Right lobe of liver (tissue), 6 donors: ENCODE data around the gene TRABD2B. TPM values are rescaled to one million over a fixed set of nuclear protein-coding genes. Genes with fewer than 3 reads are reported as not detected.
A peak's percentile ranks its signal among the peaks of the same experiment; 100 is the strongest.

Experiments used
- ATAC-seq, 4 donors: fragments of 200-7000 bp; cut with Tn5 transposase; one replicate each; pipeline ENCODE4 v1.9.1; 2020; ENCODE audit warnings: mild to moderate bottlenecking in 4 of 4, moderate library complexity in 4 of 4
- DNase-seq, 3 donors: peaks; one replicate each; pipeline ENCODE4 v3.0.0-alpha.2; 2020
- H3K27ac ChIP-seq, 3 donors: fragments of 200-600 bp; one replicate each; pipeline ENCODE4 v1.8.0; 2022
- H3K27me3 ChIP-seq, 2 donors: fragments of 200-600 bp; one replicate each; pipeline ENCODE4 v1.8.0; 2022
- H3K36me3 ChIP-seq, 4 donors: fragments of 200-600 bp; sonication (generic) in 1 of 4; one replicate each; pipeline versions ENCODE4 v1.5.1 to v1.8.0; 2017 to 2022; ENCODE audit warnings: control low read depth in 1 of 4
- H3K4me1 ChIP-seq, 4 donors: fragments of 200-600 bp; sonication (generic) in 1 of 4; one replicate each; pipeline versions ENCODE4 v1.5.1 to v1.8.0; 2017 to 2022; ENCODE audit warnings: control low read depth in 1 of 4
- H3K4me3 ChIP-seq, 3 donors: fragments of 200-600 bp; one replicate each; pipeline ENCODE4 v1.8.0; 2022
- H3K9me3 ChIP-seq, 4 donors: fragments of 200-600 bp; sonication (generic) in 1 of 4; one replicate each; pipeline versions ENCODE4 v1.5.1 to v1.8.0; 2017 to 2022; ENCODE audit warnings: control low read depth in 1 of 4
- CTCF ChIP-seq, 4 donors: fragments of 200-600 bp in 3 of 4; fragments of 450-650 bp in 1 of 4; IDR thresholded peaks; one replicate each; pipeline versions ENCODE4 v1.5.1 to v1.8.0; 2016 to 2022; ENCODE audit warnings: antibody characterized with exemption in 4 of 4, mild to moderate bottlenecking in 2 of 4
- POLR2A ChIP-seq: fragments of 450-650 bp; IDR thresholded peaks from one replicate; pipeline ENCODE4 v1.6.1; 2017; ENCODE audit warnings: antibody characterized with exemption, mild to moderate bottlenecking
- WGBS: methylation state at CpG from one replicate; pipeline ENCODE4 v1.1.6; 2018; ENCODE audit warnings: low coverage, low lambda C conversion rate; ENCODE audit not compliant: insufficient coverage; ENCODE audit errors: missing lambda C conversion rate; 5-methylcytosine and 5-hydroxymethylcytosine counted together
- intact Hi-C, 2 donors: fragments of 100-400 bp; cut with DNase I; formaldehyde crosslinking; loops; one replicate each; pipeline versions ENCODE4 v1.11.2 to v1.14.1; 2022
- total RNA-seq, 6 experiments: library from RNA; depleted of rRNA in 2 of 6; stranded (reverse); fragments of >200 nt in 2 of 6; fragmentation: NEBNext Ultra II Directional in 3 of 6; extraction: Animal tissue kit (Norgen Biotek cat#: 25700) in 3 of 6; gene quantifications; one replicate each; pipeline versions ENCODE4 v1.1.0 to v1.2.4, GENCODE V29; 2016 to 2023
- donor health status: DM: no; HTN: yes; CAD: no.
- donor health status: DM: no; HTN: no; CAD: no.
- donor health status: DM: no; HTN: no; CAD: no.
- donor health status: DM: no; HTN: yes; CAD: no.
- donor health status: DM: no; HTN: yes; CAD: no.

TRABD2B gene
- total RNA-seq, 6 experiments from 2014 or later: 0.55 to 9.5 (median 1.8) TPM

- no peak overlapping the region for H3K27ac ChIP-seq
- no peak for ATAC-seq
- DNase-seq: no peak
- no peaks in the 10 kb centered on the region for H3K9me3 ChIP-seq
- intact Hi-C loops: no loop called here
- no peak overlapping the region for H3K4me3 ChIP-seq
- 72% methylated on average over 4 of the region's 10 CpGs for WGBS
- no peaks in the 10 kb centered on the region for H3K27me3 ChIP-seq
- TF ChIP-seq POLR2A (no peak), CTCF (IDR thresholded peaks at IDR 0.05) (no peak)
- H3K36me3 ChIP-seq: no peaks in the 10 kb centered on the region
- peaks cover 0 to 14% (median 0%) of the 10 kb centered on the region in 4 donors for H3K4me1 ChIP-seq
Observed at GRCh38 chr1:48033495-48034045, 36.4 kb upstream of the TRABD2B start.

GRCh38 chr1:48031676-48032075 lies 34.5 kb upstream of the TRABD2B start:
- DNase-seq (no peak), ATAC-seq (peak in 2 of 4 donors; percentile 38 to 69)
- Histone ChIP-seq H3K36me3 (no peaks in the 10 kb centered on the region), H3K4me1 (peaks cover 0 to 14% (median 0%) of the 10 kb centered on the region in 4 donors), H3K27me3 (no peaks in the 10 kb centered on the region), H3K4me3 (no peak overlapping the region), H3K27ac (no peak overlapping the region), H3K9me3 (no peaks in the 10 kb centered on the region)
- no peak for TF ChIP-seq CTCF (IDR thresholded peaks at IDR 0.05)
- TF ChIP-seq POLR2A: no peak
- 50% methylated on average over 2 of the region's 3 CpGs for WGBS
- intact Hi-C loops: no loop called here

- H3K4me3 ChIP-seq: no peak overlapping the region
- H3K36me3 ChIP-seq: no peaks in the 10 kb centered on the region
- H3K9me3 ChIP-seq: no peaks in the 10 kb centered on the region
- peak; percentile 83 to 93 (median 88) for ATAC-seq
- H3K27ac ChIP-seq: peak overlapping the region in 1 of 3 donors; percentile 6
- peak; percentile 65 to 78 (median 75) for DNase-seq
- intact Hi-C loops: no loop called here
- peaks cover 0 to 14% (median 0%) of the 10 kb centered on the region in 4 donors for H3K4me1 ChIP-seq
- no peak for TF ChIP-seq CTCF (IDR thresholded peaks at IDR 0.05)
- WGBS: 46% methylated on average over 3 of the region's 4 CpGs
- no peaks in the 10 kb centered on the region for H3K27me3 ChIP-seq
Observed at GRCh38 chr1:48030696-48031365, 33.6 kb upstream of the TRABD2B start.

- 75% methylated on average over 3 of the region's 4 CpGs for WGBS
- ATAC-seq: no peak
- no peaks in the 10 kb centered on the region for H3K36me3 ChIP-seq
Observed at GRCh38 chr1:48030211-48030610, 33.0 kb upstream of the TRABD2B start.

More at GRCh38 chr1:48030211-48030610, 33.0 kb upstream of the TRABD2B start:
- Histone ChIP-seq H3K27me3 (no peaks in the 10 kb centered on the region), H3K4me1 (peaks cover 0 to 14% (median 0%) of the 10 kb centered on the region in 4 donors), H3K27ac (no peak overlapping the region), H3K4me3 (no peak overlapping the region), H3K9me3 (no peaks in the 10 kb centered on the region)
- intact Hi-C loops: no loop called here
- DNase-seq: no peak
- TF ChIP-seq POLR2A: no peak
- TF ChIP-seq CTCF (IDR thresholded peaks at IDR 0.05): no peak
